Vagina (tissue), 2 donors: ENCODE results near the gene MBD3.

Source experiments
- CTCF ChIP-seq, 3 experiments: fragments of 450-650 bp in 2 of 3; fragments of 200-600 bp in 1 of 3; sonication (generic) in 1 of 3; IDR thresholded peaks; one replicate each; pipeline ENCODE4 v1.5.1; 2017 to 2019; ENCODE audit warnings: antibody characterized with exemption in 3 of 3, mild to moderate bottlenecking in 2 of 3, moderate library complexity in 2 of 3
- POLR2A ChIP-seq, 2 donors: fragments of 450-650 bp; IDR thresholded peaks; one replicate each; pipeline ENCODE4 v1.6.1; 2017; ENCODE audit warnings: antibody characterized with exemption in 2 of 2, mild to moderate bottlenecking in 2 of 2, moderate library complexity in 2 of 2

GRCh38 chr19:1608359-1609102 lies 15.9 kb upstream of the MBD3 start:
- TF ChIP-seq CTCF (IDR thresholded peaks at IDR 0.05): no peak
- no peak for TF ChIP-seq POLR2A (IDR thresholded peaks at IDR 0.05)
